Measurements from ENCODE around the gene LMTK3.

The LMTK3 gene

GRCh38 chr19:48445256-48445605, 66.4 kb downstream of the LMTK3 start:
- Histone ChIP-seq H3K9ac (ENCODE audit: low read length) (peak overlapping the region; percentile 73), H3K4me3 (ENCODE audit: low read depth in 1 of 2, low read length in 2 of 2) (peak overlapping the region; percentile 76 to 97), H3K9me3 (ENCODE audit: low read length) (no peaks in the 10 kb centered on the region), H3K36me3 (ENCODE audit: insufficient read depth, low read length) (peaks cover 19% of the 10 kb centered on the region), H3K4me1 (ENCODE audit: insufficient read depth, low read length) (peaks cover 20% of the 10 kb centered on the region), H3K27ac (ENCODE audit: low read depth, low read length) (peak overlapping the region; percentile 90), H3K27me3 (ENCODE audit: control insufficient read depth in 1 of 2, insufficient read depth in 2 of 2, low read length in 2 of 2) (peaks cover 15 to 26% of the 10 kb centered on the region in 2 donors)

- Histone ChIP-seq H3K4me1 (ENCODE audit: insufficient read depth, low read length) (peaks cover 20% of the 10 kb centered on the region), H3K36me3 (ENCODE audit: insufficient read depth, low read length) (peaks cover 15% of the 10 kb centered on the region), H3K27me3 (ENCODE audit: control insufficient read depth in 1 of 2, insufficient read depth in 2 of 2, low read length in 2 of 2) (peaks cover 15 to 26% of the 10 kb centered on the region in 2 donors), H3K9me3 (ENCODE audit: low read length) (no peaks in the 10 kb centered on the region), H3K9ac (ENCODE audit: low read length) (no peak overlapping the region), H3K4me3 (ENCODE audit: low read depth in 1 of 2, low read length in 2 of 2) (peak overlapping the region; percentile 1 to 97), H3K27ac (ENCODE audit: low read depth, low read length) (no peak overlapping the region)
Measured at GRCh38 chr19:48444936-48445200, 66.8 kb downstream of the LMTK3 start.

GRCh38 chr19:48444129-48444935, 67.3 kb downstream of the LMTK3 start:
- Histone ChIP-seq H3K27ac (ENCODE audit: low read depth, low read length) (no peak overlapping the region), H3K9me3 (ENCODE audit: low read length) (no peaks in the 10 kb centered on the region), H3K27me3 (ENCODE audit: control insufficient read depth in 1 of 2, insufficient read depth in 2 of 2, low read length in 2 of 2) (peaks cover 15 to 26% of the 10 kb centered on the region in 2 donors), H3K36me3 (ENCODE audit: insufficient read depth, low read length) (peaks cover 13% of the 10 kb centered on the region), H3K4me3 (ENCODE audit: low read depth in 1 of 2, low read length in 2 of 2) (peak overlapping the region; percentile 1 to 97), H3K4me1 (ENCODE audit: insufficient read depth, low read length) (peaks cover 20% of the 10 kb centered on the region), H3K9ac (ENCODE audit: low read length) (no peak overlapping the region)

- Histone ChIP-seq H3K9ac (ENCODE audit: low read length) (no peak overlapping the region), H3K27me3 (ENCODE audit: control insufficient read depth in 1 of 2, insufficient read depth in 2 of 2, low read length in 2 of 2) (peaks cover 15 to 26% of the 10 kb centered on the region in 2 donors), H3K9me3 (ENCODE audit: low read length) (no peaks in the 10 kb centered on the region), H3K4me3 (ENCODE audit: low read depth in 1 of 2, low read length in 2 of 2) (no peak overlapping the region), H3K27ac (ENCODE audit: low read depth, low read length) (no peak overlapping the region), H3K36me3 (ENCODE audit: insufficient read depth, low read length) (peaks cover 12% of the 10 kb centered on the region), H3K4me1 (ENCODE audit: insufficient read depth, low read length) (peaks cover 20% of the 10 kb centered on the region)
Measured at GRCh38 chr19:48443731-48444128, 67.9 kb downstream of the LMTK3 start.

GRCh38 chr19:48443256-48443655, 68.4 kb downstream of the LMTK3 start:
- Histone ChIP-seq H3K9ac (ENCODE audit: low read length) (no peak overlapping the region), H3K9me3 (ENCODE audit: low read length) (no peaks in the 10 kb centered on the region), H3K27ac (ENCODE audit: low read depth, low read length) (no peak overlapping the region), H3K4me3 (ENCODE audit: low read depth in 1 of 2, low read length in 2 of 2) (no peak overlapping the region), H3K4me1 (ENCODE audit: insufficient read depth, low read length) (peaks cover 20% of the 10 kb centered on the region), H3K27me3 (ENCODE audit: control insufficient read depth in 1 of 2, insufficient read depth in 2 of 2, low read length in 2 of 2) (peaks cover 15 to 26% of the 10 kb centered on the region in 2 donors), H3K36me3 (ENCODE audit: insufficient read depth, low read length) (peaks cover 7% of the 10 kb centered on the region)

GRCh38 chr19:48442116-48443035, 69.3 kb downstream of the LMTK3 start:
- peaks cover 1% of the 10 kb centered on the region for H3K36me3 ChIP-seq (ENCODE audit: insufficient read depth, low read length)
- H3K9ac ChIP-seq (ENCODE audit: low read length), result no peak overlapping the region
- no peak overlapping the region for H3K27ac ChIP-seq (ENCODE audit: low read depth, low read length)
- H3K4me3 ChIP-seq (ENCODE audit: low read depth in 1 of 2, low read length in 2 of 2), result no peak overlapping the region
- H3K4me1 ChIP-seq (ENCODE audit: insufficient read depth, low read length), result peaks cover 20% of the 10 kb centered on the region
- peaks cover 15 to 26% of the 10 kb centered on the region in 2 donors for H3K27me3 ChIP-seq (ENCODE audit: control insufficient read depth in 1 of 2, insufficient read depth in 2 of 2, low read length in 2 of 2)
- no peaks in the 10 kb centered on the region for H3K9me3 ChIP-seq (ENCODE audit: low read length)

GRCh38 chr19:48441360-48442050, 70.1 kb downstream of the LMTK3 start:
- no peak overlapping the region for H3K4me3 ChIP-seq (ENCODE audit: low read depth in 1 of 2, low read length in 2 of 2)
- peaks cover 15 to 29% of the 10 kb centered on the region in 2 donors for H3K27me3 ChIP-seq (ENCODE audit: control insufficient read depth in 1 of 2, insufficient read depth in 2 of 2, low read length in 2 of 2)
- H3K4me1 ChIP-seq (ENCODE audit: insufficient read depth, low read length), result peaks cover 18% of the 10 kb centered on the region

GRCh38 chr19:48436586-48436985, 75.0 kb downstream of the LMTK3 start:
- H3K9ac ChIP-seq (ENCODE audit: low read length), result no peak overlapping the region
- H3K27ac ChIP-seq (ENCODE audit: low read depth, low read length), result no peak overlapping the region
- H3K36me3 ChIP-seq (ENCODE audit: insufficient read depth, low read length), result no peaks in the 10 kb centered on the region
- no peaks in the 10 kb centered on the region for H3K9me3 ChIP-seq (ENCODE audit: low read length)
- H3K27me3 ChIP-seq (ENCODE audit: control insufficient read depth in 1 of 2, insufficient read depth in 2 of 2, low read length in 2 of 2), result peaks cover 0 to 11% of the 10 kb centered on the region in 2 donors
- no peak overlapping the region for H3K4me3 ChIP-seq (ENCODE audit: low read depth in 1 of 2, low read length in 2 of 2)
- no peaks in the 10 kb centered on the region for H3K4me1 ChIP-seq (ENCODE audit: insufficient read depth, low read length)

More at GRCh38 chr19:48441360-48442050, 70.1 kb downstream of the LMTK3 start:
- Histone ChIP-seq H3K27ac (ENCODE audit: low read depth, low read length) (no peak overlapping the region), H3K9me3 (ENCODE audit: low read length) (no peaks in the 10 kb centered on the region), H3K36me3 (ENCODE audit: insufficient read depth, low read length) (no peaks in the 10 kb centered on the region), H3K9ac (ENCODE audit: low read length) (no peak overlapping the region)

Data from muscle layer of colon (tissue), 2 donors.